GM20000 (cell line): ENCODE measurements around the gene SEZ6.

Source experiments
- DNase-seq: peaks from one replicate; pipeline ENCODE4 v3.0.0; 2012; ENCODE audit warnings: low spot score
- TF ChIP-seq, protein P1 (sequence below): IDR thresholded peaks from 2 replicates; pipeline ENCODE4 v1.5.1; 2012; ENCODE audit warnings: mild to moderate bottlenecking, control low read depth; ENCODE audit errors: extremely low read depth, missing control alignments

SEZ6 gene

DNA sequence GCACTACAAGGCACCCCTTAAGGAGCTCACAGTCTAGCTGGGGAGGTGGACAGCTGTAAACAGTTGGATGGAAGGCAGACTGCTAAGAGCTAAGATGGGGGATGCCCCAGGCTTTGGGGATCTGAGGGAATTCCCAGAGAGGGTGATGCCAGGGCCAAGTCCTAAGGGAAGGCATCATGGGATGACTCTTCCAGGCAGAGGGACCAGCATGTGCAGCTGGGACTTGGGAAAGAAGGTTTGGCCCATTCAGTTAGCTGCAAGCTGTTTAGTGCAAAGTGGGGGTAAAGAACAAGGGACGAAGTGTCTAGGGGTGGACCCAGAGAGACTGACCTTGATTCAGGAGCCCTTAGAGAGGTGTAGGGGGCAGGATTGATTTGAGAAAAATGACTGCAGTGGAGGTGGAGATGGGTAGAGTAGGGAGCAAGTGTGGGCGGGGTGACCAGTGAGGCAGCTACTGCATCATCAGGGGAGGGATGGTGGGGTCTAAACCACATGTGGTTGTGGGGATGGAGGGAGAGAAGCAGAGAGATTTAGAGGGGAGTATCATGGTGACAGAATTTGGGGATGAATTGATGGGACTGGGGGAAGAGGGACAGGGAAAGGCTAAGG lies 27.4 kb downstream of the SEZ6 start:
- TF ChIP-seq, protein P1, sequence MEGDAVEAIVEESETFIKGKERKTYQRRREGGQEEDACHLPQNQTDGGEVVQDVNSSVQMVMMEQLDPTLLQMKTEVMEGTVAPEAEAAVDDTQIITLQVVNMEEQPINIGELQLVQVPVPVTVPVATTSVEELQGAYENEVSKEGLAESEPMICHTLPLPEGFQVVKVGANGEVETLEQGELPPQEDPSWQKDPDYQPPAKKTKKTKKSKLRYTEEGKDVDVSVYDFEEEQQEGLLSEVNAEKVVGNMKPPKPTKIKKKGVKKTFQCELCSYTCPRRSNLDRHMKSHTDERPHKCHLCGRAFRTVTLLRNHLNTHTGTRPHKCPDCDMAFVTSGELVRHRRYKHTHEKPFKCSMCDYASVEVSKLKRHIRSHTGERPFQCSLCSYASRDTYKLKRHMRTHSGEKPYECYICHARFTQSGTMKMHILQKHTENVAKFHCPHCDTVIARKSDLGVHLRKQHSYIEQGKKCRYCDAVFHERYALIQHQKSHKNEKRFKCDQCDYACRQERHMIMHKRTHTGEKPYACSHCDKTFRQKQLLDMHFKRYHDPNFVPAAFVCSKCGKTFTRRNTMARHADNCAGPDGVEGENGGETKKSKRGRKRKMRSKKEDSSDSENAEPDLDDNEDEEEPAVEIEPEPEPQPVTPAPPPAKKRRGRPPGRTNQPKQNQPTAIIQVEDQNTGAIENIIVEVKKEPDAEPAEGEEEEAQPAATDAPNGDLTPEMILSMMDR, result no peak
- DNase-seq, result no peak

DNA sequence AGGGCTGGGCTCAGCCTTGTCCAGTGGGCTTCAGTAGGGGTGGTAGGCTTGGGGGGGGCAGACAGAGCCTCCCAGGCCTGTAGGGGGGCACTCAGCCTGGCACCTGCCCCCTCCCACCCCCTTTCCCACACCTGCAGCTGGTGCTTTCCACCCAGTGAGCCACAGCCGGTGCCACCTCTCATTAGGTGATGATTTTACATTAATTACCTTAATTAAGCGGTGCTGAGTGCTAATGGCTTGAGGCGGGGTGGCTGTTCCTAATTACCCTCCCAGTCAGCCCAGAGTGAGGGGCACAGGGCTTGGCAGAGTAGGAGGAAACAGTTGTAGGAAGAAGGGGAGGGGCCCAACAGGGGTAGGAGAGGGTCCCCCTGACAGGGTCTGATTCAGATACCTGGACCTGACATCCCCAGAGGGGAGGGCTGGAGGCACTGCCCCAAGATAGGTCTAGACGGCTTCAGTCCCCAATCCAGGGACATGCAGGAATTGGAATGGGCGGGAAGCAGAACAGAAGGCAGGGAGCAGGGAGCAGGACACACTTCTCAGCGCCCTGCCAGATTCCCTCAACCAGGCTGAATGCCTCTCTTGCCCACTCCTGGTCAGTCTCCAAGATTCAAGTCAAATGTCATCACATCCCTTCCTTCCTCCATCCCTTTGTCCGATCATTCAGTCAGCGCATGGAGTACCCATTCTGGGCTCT lies 28.0 kb downstream of the SEZ6 start:
- DNase-seq, result no peak
- TF ChIP-seq, protein P1, result no peak

DNA sequence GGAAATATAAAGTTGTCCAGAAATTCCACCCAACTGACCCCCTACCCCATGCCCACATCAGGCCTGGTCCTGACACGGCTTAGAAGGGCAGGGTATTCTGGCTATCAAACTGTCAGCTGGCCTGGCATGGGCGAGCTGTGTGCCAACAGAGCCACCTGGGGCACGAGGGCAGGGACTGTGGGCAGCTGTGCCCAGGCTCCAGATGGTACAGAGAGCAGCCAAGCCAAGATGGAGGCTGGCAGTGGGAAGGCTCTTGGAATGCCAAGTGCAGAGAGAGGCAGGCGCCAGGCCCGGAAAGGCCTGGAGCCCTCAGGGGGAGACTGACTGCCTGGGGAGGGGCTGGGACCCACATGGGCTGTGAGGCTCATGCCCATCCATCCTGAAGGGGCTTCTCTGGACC lies 30.2 kb downstream of the SEZ6 start:
- no peak for DNase-seq
- TF ChIP-seq, protein P1, result no peak

DNA sequence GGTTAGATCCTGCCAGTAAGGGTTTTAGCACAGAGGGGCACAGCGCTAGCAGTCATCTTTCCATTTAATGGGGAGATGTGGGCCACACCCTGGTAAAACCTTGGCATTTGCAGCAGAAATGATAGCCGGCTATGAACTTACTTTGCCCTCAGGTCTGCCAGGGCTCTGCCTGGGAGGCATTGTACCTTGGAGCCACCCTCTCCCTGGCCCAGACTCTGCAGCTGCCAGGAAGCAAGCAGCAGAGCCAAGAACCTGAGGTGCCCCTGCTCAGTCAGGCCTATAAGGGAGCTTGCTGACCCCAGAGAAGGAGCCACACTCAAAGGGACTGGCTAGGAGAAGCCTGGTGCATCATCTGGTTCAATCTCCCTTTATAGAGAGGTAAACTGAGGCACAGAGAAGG lies 30.8 kb downstream of the SEZ6 start:
- TF ChIP-seq, protein P1, result no peak
- no peak for DNase-seq

DNA sequence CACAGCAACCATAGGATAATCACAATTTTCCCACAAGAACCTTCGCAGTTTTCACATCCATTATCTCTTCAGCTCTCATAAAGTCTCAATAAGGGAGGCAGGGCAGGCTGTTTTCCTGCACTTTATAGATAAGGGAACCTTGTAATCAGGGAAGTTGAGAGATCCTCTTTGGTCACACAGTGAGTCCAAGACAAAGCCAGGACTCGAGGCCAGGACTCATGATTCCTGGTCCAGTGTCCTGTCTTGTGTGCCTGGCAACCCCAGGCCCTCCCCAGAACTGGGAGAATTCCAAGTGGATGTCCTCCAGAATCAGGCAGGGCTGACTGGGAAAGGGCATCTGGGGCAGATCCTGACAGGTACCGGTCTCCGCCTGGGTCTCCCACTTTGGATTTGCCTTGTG lies 31.4 kb downstream of the SEZ6 start:
- TF ChIP-seq, protein P1, result no peak
- no peak for DNase-seq

DNA sequence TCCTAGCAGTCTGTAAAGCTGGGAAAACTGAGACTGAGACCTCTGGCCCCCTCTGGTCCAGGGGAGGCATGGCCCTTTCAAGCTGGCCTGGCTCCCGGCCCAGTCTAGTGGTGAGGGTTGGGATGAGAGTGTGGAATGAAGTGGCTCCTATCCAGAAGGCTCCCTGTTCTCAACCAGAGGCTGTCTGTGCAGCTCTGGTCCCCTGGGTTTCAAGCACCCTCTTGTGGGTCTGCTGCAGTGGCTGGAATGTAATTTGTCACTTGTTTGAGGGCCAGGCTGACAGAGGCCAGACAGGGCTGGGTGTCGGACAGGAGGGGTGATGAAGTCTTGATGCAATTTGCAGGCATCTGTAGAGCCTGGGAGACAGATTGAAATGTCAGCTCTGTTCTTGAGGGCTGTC lies 32.4 kb downstream of the SEZ6 start:
- no peak for DNase-seq
- TF ChIP-seq, protein P1, result no peak

DNA sequence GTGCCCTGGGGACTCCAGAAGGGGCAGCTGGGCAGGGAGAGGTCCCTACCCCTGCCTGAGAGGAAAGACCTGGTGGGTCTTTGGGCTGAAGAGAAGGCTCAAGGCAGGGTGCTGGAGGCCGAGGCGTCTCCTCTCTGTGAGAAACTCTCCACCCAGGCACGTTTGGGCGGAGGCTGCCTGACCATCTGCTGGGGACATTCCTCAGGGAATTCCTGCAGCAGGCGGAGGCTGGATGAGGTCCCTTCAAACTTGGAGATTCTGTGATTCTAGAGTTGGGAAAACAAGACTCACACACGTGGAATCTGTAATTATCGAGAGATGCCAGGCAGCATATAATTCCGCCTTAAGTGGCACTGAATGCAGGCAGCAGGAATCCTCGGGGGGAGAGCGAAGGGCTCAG lies 33.4 kb downstream of the SEZ6 start:
- DNase-seq, result no peak
- TF ChIP-seq, protein P1, result no peak
